ENCODE results near the gene CCDC87.

DNA sequence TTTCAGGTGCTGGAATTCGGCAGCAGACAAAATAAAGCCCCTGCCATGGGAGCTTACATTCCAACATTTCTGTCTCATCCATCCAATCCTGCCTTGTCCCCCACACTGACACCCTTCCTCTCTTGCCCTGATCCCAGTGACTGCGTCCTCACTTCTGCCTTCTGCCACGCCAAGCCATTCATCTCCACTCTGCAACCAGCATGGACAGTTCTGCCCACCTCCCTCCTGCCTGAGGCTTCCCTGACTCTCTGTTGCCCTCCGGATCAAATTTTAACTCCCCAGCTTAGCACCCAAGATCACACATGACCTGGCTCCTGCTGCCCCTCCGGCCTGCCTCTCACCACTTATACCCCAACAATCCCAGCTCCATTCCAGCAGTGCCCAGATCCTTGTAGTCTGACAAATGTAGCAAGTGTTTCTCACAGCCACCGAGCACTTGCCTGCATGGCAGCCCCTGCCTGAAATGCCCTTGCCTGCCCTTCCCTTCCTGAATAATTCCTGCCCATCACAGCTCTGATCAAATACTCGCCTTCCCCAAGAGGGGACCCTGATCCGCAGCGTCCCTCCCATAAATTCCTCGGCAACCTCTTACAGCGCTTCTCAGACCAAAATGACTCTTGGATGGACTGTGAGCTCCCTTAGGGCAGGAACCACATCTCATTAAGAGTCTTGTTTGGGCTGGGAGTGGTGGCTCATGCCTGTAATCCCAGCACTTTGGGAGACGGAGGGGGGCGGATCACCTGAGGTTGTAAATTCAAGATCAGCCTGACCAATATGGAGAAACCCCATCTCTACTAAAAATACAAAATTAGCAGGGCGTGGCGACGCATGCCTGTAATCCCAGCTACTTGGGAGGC, 43.9 kb downstream of the CCDC87 start:
- no peak for TF ChIP-seq EZH2phosphoT487 (IDR thresholded peaks at IDR 0.05; ENCODE audit: low read depth)
- TF ChIP-seq, protein P1, sequence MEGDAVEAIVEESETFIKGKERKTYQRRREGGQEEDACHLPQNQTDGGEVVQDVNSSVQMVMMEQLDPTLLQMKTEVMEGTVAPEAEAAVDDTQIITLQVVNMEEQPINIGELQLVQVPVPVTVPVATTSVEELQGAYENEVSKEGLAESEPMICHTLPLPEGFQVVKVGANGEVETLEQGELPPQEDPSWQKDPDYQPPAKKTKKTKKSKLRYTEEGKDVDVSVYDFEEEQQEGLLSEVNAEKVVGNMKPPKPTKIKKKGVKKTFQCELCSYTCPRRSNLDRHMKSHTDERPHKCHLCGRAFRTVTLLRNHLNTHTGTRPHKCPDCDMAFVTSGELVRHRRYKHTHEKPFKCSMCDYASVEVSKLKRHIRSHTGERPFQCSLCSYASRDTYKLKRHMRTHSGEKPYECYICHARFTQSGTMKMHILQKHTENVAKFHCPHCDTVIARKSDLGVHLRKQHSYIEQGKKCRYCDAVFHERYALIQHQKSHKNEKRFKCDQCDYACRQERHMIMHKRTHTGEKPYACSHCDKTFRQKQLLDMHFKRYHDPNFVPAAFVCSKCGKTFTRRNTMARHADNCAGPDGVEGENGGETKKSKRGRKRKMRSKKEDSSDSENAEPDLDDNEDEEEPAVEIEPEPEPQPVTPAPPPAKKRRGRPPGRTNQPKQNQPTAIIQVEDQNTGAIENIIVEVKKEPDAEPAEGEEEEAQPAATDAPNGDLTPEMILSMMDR (IDR thresholded peaks at IDR 0.05; ENCODE audit: low read depth, low read length) = no peak

Measured in OCI-LY3 (cell line).